Endothelial cell of umbilical vein (primary cell): ENCODE data around the gene TUT7.

ENCODE experiments used
- JUN ChIP-seq: IDR thresholded peaks from 2 replicates; pipeline ENCODE4 v1.6.1; 2011; ENCODE audit warnings: borderline replicate concordance, low read depth; ENCODE audit not compliant: insufficient read length, insufficient read depth
- POLR2AphosphoS5 ChIP-seq: IDR thresholded peaks from 2 replicates; pipeline ENCODE4 v1.6.1; 2012; ENCODE audit warnings: low read depth, mild to moderate bottlenecking, control low read depth, low read length, moderate library complexity; ENCODE audit not compliant: insufficient read depth
- TF ChIP-seq, protein P1 (sequence below), 2 donors: IDR thresholded peaks; 1 replicate in 1 of 2; 2 replicates in 1 of 2; pipeline ENCODE4 v1.5.1; 2011; ENCODE audit warnings: low read length in 2 of 2, mild to moderate bottlenecking in 2 of 2, moderate library complexity in 2 of 2, control low read depth in 1 of 2, inconsistent platforms in 1 of 2, low read depth in 1 of 2; ENCODE audit not compliant: insufficient read depth in 1 of 2; ENCODE audit errors: extremely low read depth in 1 of 2
- TF ChIP-seq, protein P2 (sequence below): IDR thresholded peaks from 2 replicates; pipeline ENCODE4 v1.6.1; 2011; ENCODE audit not compliant: insufficient read depth, insufficient read length

- TF ChIP-seq, protein P1, sequence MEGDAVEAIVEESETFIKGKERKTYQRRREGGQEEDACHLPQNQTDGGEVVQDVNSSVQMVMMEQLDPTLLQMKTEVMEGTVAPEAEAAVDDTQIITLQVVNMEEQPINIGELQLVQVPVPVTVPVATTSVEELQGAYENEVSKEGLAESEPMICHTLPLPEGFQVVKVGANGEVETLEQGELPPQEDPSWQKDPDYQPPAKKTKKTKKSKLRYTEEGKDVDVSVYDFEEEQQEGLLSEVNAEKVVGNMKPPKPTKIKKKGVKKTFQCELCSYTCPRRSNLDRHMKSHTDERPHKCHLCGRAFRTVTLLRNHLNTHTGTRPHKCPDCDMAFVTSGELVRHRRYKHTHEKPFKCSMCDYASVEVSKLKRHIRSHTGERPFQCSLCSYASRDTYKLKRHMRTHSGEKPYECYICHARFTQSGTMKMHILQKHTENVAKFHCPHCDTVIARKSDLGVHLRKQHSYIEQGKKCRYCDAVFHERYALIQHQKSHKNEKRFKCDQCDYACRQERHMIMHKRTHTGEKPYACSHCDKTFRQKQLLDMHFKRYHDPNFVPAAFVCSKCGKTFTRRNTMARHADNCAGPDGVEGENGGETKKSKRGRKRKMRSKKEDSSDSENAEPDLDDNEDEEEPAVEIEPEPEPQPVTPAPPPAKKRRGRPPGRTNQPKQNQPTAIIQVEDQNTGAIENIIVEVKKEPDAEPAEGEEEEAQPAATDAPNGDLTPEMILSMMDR (IDR thresholded peaks at IDR 0.05; ENCODE audit: extremely low read depth in 1 of 2, insufficient read depth in 1 of 2, low read depth in 1 of 2, low read length in 2 of 2), result no peak
- TF ChIP-seq POLR2AphosphoS5 (no peak), JUN (no peak)
- TF ChIP-seq, protein P2, sequence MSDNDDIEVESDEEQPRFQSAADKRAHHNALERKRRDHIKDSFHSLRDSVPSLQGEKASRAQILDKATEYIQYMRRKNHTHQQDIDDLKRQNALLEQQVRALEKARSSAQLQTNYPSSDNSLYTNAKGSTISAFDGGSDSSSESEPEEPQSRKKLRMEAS, result no peak
These were observed 35.4 kb upstream of the TUT7 start for GRCh38 chr9:86389628-86390027.
